Suppressor macrophage treated with lipopolysaccharide for 4 hours (primary cell): ENCODE data around the gene GLT6D1.

Source experiments
- DNase-seq: peaks from one replicate; pipeline ENCODE4 v3.0.0-alpha.2; 2020

The GLT6D1 gene

DNA sequence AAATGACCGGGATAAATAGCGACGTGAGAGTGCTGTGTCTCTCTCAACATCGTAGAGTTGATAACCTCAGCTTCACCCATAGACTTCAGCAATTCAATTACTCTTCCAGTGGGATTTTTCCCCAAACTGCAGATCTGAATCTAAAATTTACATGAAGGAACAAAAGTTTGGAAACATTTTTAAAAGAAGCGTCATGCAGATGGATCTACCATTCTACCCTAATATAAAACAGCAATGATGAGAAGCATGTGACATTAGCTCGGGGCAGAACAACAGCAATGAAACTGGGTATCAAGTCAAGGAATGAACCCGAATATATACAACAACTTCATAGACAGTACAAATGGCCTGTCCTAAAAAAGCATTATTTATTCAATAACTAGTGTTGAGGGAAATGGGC, 18.8 kb downstream of the GLT6D1 start:
- no peak for DNase-seq

GRCh38 chr9:135619599-135619886, 19.8 kb downstream of the GLT6D1 start:
- no peak for DNase-seq

GRCh38 chr9:135618866-135619598, 20.3 kb downstream of the GLT6D1 start:
- DNase-seq: no peak

GRCh38 chr9:135617991-135618411, 21.3 kb downstream of the GLT6D1 start:
- DNase-seq: no peak

DNA sequence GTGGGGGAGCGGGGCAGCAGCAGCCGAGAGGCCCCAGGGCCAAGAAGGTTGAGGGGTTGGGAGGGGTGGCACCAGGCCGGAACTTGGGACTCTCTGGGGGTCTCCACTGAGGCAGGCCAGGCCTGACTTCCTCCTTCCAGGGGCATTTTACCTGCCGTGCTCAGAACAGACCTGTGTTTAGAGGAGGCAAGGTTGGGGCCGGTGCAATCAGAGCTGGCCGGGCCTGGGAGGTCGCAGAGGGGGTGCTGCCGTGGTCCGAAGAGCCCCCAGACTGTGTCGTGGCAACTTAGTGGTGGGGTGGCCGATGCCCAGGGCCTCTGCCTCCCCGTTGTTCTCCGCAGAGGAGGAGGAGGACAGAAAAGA, 21.8 kb downstream of the GLT6D1 start:
- DNase-seq: no peak

- no peak for DNase-seq
Measured at GRCh38 chr9:135616619-135617537, 22.5 kb downstream of the GLT6D1 start.

DNA sequence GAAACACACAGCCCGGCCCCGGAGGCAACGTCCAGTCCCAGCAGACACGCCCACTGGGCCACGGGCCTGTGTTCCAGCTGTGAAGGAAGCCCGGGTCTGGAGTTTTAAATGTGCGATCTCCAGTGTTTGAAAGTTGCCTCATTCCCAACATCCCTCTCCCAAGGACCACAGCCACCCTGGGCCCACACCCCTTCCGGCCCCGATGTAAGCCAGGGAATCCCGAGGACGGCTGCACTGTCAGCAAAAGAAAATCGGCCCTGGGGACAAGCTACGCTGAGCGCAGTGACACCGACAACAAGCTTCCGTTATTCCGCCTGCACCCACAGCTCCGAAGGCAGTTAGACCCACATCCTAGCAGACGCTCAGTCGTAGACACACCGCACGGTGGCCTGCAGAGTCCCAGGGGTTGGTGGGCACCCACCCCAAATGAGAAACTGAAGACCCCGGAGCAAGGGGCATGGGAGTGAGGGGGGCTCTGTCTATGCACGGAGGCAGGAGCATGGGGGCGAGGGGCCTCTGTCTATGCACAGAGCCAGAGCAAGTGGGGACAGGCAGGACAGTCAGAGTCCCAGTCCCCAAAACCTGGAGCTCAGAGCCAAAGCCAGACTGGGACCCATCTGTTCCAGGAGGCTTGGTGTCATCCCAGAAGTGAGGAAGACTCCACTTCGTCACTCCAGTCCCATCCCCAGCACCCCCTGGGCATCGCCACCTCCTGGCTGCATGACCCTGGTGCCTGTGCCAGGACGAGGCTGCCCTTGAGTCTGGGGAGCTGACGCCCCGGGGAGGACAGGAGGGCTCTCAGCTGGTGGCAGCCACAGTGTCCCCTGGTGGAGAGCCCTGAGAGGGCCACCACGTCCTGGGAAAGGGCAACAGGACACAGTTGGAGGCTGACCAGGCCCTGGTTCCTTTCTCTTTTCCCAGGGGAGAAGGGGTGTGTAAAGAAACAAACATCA, 23.4 kb downstream of the GLT6D1 start:
- no peak for DNase-seq

- no peak for DNase-seq
Measured at GRCh38 chr9:135614821-135615665, 24.3 kb downstream of the GLT6D1 start.

GRCh38 chr9:135613946-135614805, 25.2 kb downstream of the GLT6D1 start:
- DNase-seq: no peak

- DNase-seq: no peak
Measured at GRCh38 chr9:135612981-135613910, 26.1 kb downstream of the GLT6D1 start.

GRCh38 chr9:135612437-135612836, 26.9 kb downstream of the GLT6D1 start:
- no peak for DNase-seq

DNA sequence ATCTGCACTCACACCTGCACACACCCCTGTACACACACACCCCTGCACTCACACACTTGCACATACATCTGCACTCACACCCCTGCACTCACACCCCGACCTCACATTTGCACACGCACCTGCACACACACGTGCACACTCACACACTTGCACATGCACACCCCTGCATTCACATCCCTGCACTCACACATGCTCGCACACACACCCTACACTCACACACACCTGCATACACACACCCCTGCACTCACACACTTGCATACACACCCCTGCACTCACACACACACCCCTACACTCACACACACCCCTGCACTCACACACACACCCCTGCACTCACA, 27.5 kb downstream of the GLT6D1 start:
- no peak for DNase-seq

GRCh38 chr9:135611142-135611874, 28.0 kb downstream of the GLT6D1 start:
- no peak for DNase-seq

DNA sequence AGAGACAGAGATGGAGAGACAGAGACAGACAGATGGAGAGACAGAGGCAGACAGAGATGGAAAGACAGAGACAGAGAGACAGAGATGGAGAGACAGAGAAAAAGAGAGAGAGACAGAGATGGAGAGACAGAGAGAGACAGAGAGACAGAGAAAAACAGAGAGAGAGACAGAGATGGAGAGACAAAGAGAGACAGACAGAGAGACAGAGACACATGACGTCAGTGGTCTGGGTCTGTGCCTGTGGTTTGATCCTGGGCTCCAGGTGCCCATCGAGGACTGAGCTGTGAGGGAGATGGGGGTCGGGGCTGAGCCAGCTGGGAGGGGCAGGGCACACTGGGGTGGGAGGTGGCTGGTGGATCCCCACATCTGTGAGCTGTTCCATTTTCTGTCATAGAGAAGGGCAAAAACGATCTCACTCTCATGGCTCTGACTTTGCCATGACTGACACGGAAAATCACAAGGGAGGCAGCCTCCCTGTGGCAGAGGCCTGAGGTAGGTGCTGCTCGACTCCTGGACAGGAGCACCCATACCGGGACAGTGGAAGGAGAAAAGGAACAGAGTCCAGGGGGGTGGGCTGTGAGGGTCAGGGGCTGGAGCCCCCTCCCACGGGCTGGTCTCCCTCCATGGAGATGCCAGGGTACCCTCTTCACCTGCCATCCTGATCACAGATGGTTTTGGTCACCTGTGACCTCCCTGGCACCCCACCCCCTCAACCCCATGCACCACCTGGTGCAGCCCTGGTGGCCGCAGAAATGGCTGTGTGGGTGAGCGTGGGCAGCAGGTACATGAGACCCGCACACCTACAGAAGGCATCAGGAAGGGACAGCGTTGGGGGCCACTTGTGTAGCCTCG, 28.8 kb downstream of the GLT6D1 start:
- no peak for DNase-seq

GRCh38 chr9:135609366-135609955, 29.9 kb downstream of the GLT6D1 start:
- DNase-seq: no peak

DNA sequence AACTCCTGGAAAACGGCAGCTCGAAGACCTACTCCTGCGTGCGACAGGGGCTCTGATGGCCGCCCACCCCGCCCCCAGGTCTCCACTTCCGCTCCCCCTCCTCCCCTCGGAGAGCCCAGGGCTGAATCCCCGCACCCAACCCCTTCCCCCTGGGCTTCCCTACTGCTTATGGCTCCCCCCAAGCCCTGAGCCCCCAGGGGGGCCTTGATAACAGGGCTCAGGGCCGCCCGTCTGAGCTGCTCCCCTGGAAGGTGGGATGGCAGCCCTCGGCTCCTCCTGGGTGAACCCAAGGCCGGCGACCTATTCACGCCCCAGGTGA, 30.4 kb downstream of the GLT6D1 start:
- DNase-seq: no peak

DNA sequence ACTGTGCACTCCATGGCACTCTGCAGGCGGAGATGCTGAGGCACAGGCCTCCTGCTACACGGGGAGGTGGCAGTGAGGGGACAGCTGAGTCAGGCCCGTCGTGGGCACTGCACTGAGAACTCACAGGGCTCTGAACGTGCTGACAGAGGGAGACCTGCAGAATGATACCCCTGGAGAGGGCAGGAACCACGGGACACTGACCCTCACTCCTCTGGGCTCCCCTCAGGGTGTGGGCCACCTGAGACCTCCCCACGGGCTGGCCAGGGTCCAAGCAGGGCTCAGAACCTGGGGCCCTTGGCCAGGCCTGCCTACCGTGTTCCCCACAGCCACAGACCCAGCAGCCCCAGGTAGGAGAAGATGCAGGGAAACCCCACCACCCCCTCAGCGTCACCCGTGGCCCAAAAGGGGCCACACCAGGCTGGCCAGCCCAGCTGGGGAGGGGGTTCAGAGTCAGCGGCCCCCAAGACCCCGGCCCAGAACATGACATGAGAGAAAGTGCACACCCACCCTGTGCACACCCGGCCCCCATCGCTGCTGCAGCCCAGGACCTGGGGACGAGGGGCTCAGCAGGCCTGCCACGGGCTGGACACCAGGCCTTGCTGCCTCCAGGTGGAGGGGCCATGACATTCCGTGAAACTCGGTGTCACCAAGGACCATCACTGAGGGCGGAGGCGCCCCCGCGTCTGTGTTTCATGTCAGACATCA, 30.9 kb downstream of the GLT6D1 start:
- DNase-seq: no peak
